GM12878 (cell line): ENCODE measurements around the gene TMEM235. TPM values are rescaled to one million over a fixed set of nuclear protein-coding genes. Genes with fewer than 3 reads are reported as not detected.

Experiments used
- CBFB ChIP-seq: IDR thresholded peaks from 2 replicates; pipeline ENCODE4 v1.6.1; 2016; ENCODE audit warnings: antibody characterized with exemption, low read depth
- CTCF ChIP-seq, 3 experiments: IDR thresholded peaks in 2 of 3; conservative IDR thresholded peaks in 1 of 3; 2 replicates each; pipeline ENCODE4 v1.5.1; 2011; ENCODE audit warnings: low read depth in 3 of 3, low read length in 3 of 3, mild to moderate bottlenecking in 3 of 3, control low read depth in 2 of 3, moderate library complexity in 2 of 3, inconsistent platforms in 1 of 3, mixed read lengths in 1 of 3; ENCODE audit not compliant: control insufficient read depth in 2 of 3, insufficient read depth in 1 of 3; ENCODE audit errors: extremely low read depth in 1 of 3
- DPF2 ChIP-seq: fragments of 450-650 bp; IDR thresholded peaks from 2 replicates; pipeline ENCODE4 v1.6.1; 2017; ENCODE audit warnings: mild to moderate bottlenecking
- EZH2 ChIP-seq: IDR thresholded peaks from 2 replicates; pipeline ENCODE4 v1.6.1; 2012; ENCODE audit warnings: low read depth, mild to moderate bottlenecking, control low read depth, inconsistent platforms, low read length, borderline replicate concordance; ENCODE audit not compliant: control insufficient read depth
- GABPA ChIP-seq: IDR thresholded peaks from 2 replicates; pipeline ENCODE4 v1.6.1; 2014; ENCODE audit warnings: antibody characterized with exemption, low read depth, mild to moderate bottlenecking, inconsistent platforms
- HDAC2 ChIP-seq: fragments of 200-600 bp; sonication (generic); IDR thresholded peaks from 2 replicates; pipeline ENCODE4 v1.6.1; 2017
- HDGF ChIP-seq: fragments of 450-650 bp; IDR thresholded peaks from 2 replicates; pipeline ENCODE4 v1.6.1; 2016; ENCODE audit warnings: antibody characterized with exemption
- IKZF1 ChIP-seq: fragments of 450-650 bp; conservative IDR thresholded peaks from 2 replicates; pipeline ENCODE4 v1.6.1; 2017; ENCODE audit warnings: antibody characterized with exemption, mild to moderate bottlenecking
- IRF3 ChIP-seq: fragments of 450-650 bp; IDR thresholded peaks from 2 replicates; pipeline ENCODE4 v1.6.1; 2014; ENCODE audit warnings: mild to moderate bottlenecking
- LARP7 ChIP-seq: fragments of 450-650 bp; IDR thresholded peaks from 2 replicates; pipeline ENCODE4 v1.6.1; 2017; ENCODE audit warnings: mild to moderate bottlenecking
- NFYA ChIP-seq: IDR thresholded peaks from 2 replicates; pipeline ENCODE4 v1.6.1; 2011; ENCODE audit warnings: low read depth, mild to moderate bottlenecking, low read length, improper control_type of control experiment, borderline replicate concordance
- NR2F1 ChIP-seq: fragments of 450-650 bp; conservative IDR thresholded peaks from 2 replicates; pipeline ENCODE4 v1.6.1; 2017; ENCODE audit warnings: mild to moderate bottlenecking
- PAX5 ChIP-seq: IDR thresholded peaks from 2 replicates; pipeline ENCODE4 v1.6.1; 2011; ENCODE audit warnings: low read depth, low read length, borderline replicate concordance
- POLR2A ChIP-seq: IDR thresholded peaks from 2 replicates; pipeline ENCODE4 v1.6.1; 2011; ENCODE audit warnings: low read depth, mild to moderate bottlenecking, low read length
- RELA ChIP-seq: fragments of 450-650 bp; IDR thresholded peaks from 2 replicates; pipeline ENCODE4 v1.8.0; 2014; ENCODE audit warnings: borderline replicate concordance; ENCODE audit not compliant: partially characterized antibody
- RFX5 ChIP-seq: IDR thresholded peaks from 2 replicates; pipeline ENCODE4 v1.6.1; 2011; ENCODE audit warnings: low read depth, low read length, improper control_type of control experiment
- RUNX3 ChIP-seq: IDR thresholded peaks from 2 replicates; pipeline ENCODE4 v1.6.1; 2012; ENCODE audit warnings: low read length, inconsistent platforms
- SMC3 ChIP-seq: IDR thresholded peaks from 2 replicates; pipeline ENCODE4 v1.6.1; 2011; ENCODE audit warnings: low read length, improper control_type of control experiment, borderline replicate concordance
- STAT3 ChIP-seq: IDR thresholded peaks from 2 replicates; pipeline ENCODE4 v1.6.1; 2011; ENCODE audit warnings: low read depth, low read length, improper control_type of control experiment
- TCF12 ChIP-seq: IDR thresholded peaks from 2 replicates; pipeline ENCODE4 v1.6.1; 2011; ENCODE audit warnings: low read depth, mild to moderate bottlenecking, low read length
- TCF3 ChIP-seq: IDR thresholded peaks from 2 replicates; pipeline ENCODE4 v1.6.1; 2012; ENCODE audit warnings: low read depth, mild to moderate bottlenecking, low read length, borderline replicate concordance; ENCODE audit not compliant: insufficient read depth
- TCF7 ChIP-seq: IDR thresholded peaks from 2 replicates; pipeline ENCODE4 v1.6.1; 2014; ENCODE audit warnings: antibody characterized with exemption, borderline replicate concordance
- YY1 ChIP-seq: IDR thresholded peaks from 2 replicates; pipeline ENCODE4 v1.6.1; 2011; ENCODE audit warnings: low read depth, mild to moderate bottlenecking, low read length
- ZBTB40 ChIP-seq: fragments of 450-650 bp; IDR thresholded peaks from 2 replicates; pipeline ENCODE4 v1.6.1; 2016; ENCODE audit warnings: mild to moderate bottlenecking, moderate library complexity, borderline replicate concordance
- polyA plus RNA-seq, 11 experiments: library from polyadenylated mRNA; depleted of rRNA in 4 of 11; unstranded in 6 of 11; stranded (reverse) in 5 of 11; fragments of >200 nt; fragmentation: Nextera tagmentation in 4 of 11; fragmentation: Illumina TruSeq in 1 of 11; extraction: Ambion mirVana in 4 of 11; extraction: Trizol in 1 of 11; gene quantifications; 1 replicate in 1 of 11; 2 replicates in 10 of 11; pipeline versions ENCODE4 v1.2.1 to v1.2.3, GENCODE V29; 2011 to 2016; ENCODE audit warnings: inconsistent platforms in 2 of 11, missing spikeins in 2 of 11, low read depth in 1 of 11
- total RNA-seq, 4 experiments: library from RNA; depleted of rRNA in 3 of 4; stranded (reverse); fragments of >200 nt in 3 of 4; fragmentation: Illumina TruSeq in 1 of 4; extraction: Trizol in 1 of 4; gene quantifications; 2 replicates each; pipeline versions ENCODE4 v1.2.1 to v1.2.3, GENCODE V29; 2013 to 2021

Gene TMEM235
- total and polyA plus RNA-seq, 10 of the 15 experiments (the other 5 are each of a cell fraction or from before 2014, with no cell fraction given): not detected

GRCh38 chr17:78250891-78251772 lies 19.7 kb downstream of the TMEM235 start (continued):
- TF ChIP-seq CTCF (IDR thresholded peaks at IDR 0.05 in 2 of 3, conservative IDR thresholded peaks at IDR 0.05 in 1 of 3; ENCODE audit: control insufficient read depth in 2 of 3, extremely low read depth in 1 of 3, insufficient read depth in 1 of 3, low read depth in 3 of 3, low read length in 3 of 3) (peak; percentile 99 to 100 (median 99)), RELA (peak; percentile 72), NFYA (no peak), CBFB (no peak), YY1 (peak; percentile 81), RFX5 (no peak; the same call in 1 of the 2 replicates), TCF7 (no peak), DPF2 (peak; percentile 20; the same call in 1 of the 2 replicates), GABPA (no peak), PAX5 (0 out of 2 replicates have a peak, but pooled peaks have one; percentile 25), EZH2 (no peak), ZBTB40 (no peak), RUNX3 (peak; percentile 27), NR2F1 (peak; percentile 41), SMC3 (peak; percentile 95), IRF3 (no peak), TCF12 (peak; percentile 86), POLR2A (no peak), LARP7 (peak; percentile 64; the same call in 1 of the 2 replicates), STAT3 (no peak), HDGF (0 out of 2 replicates have a peak, but pooled peaks have one; percentile 52), IKZF1 (peak; percentile 66), TCF3 (peak; percentile 93), HDAC2 (no peak)
